Raji (cell line): ENCODE measurements around the gene ACOT8.

ENCODE experiments used
- POLR2A ChIP-seq: IDR thresholded peaks from 2 replicates; pipeline ENCODE4 v1.6.1; 2011; ENCODE audit warnings: low read depth, low read length, control low read depth; ENCODE audit not compliant: insufficient read depth

Gene ACOT8

GRCh38 chr20:45810191-45810970, 46.8 kb downstream of the ACOT8 start:
- TF ChIP-seq POLR2A, result no peak

- no peak for TF ChIP-seq POLR2A
These were observed 55.3 kb downstream of the ACOT8 start for GRCh38 chr20:45801851-45802250.

GRCh38 chr20:45798935-45799642, 58.1 kb downstream of the ACOT8 start:
- TF ChIP-seq POLR2A, result no peak

GRCh38 chr20:45796337-45797065, 60.7 kb downstream of the ACOT8 start:
- no peak for TF ChIP-seq POLR2A

- no peak for TF ChIP-seq POLR2A
These were observed 64.7 kb downstream of the ACOT8 start for GRCh38 chr20:45792317-45793118.
